NCI-H2227 (cell line): ENCODE data around the gene STX8.

Experiments
- DNase-seq: peaks from one replicate; lab custom pipeline; 2025; ENCODE audit not compliant: unreplicated experiment; lab: John Stamatoyannopoulos, UW

STX8 gene

DNA sequence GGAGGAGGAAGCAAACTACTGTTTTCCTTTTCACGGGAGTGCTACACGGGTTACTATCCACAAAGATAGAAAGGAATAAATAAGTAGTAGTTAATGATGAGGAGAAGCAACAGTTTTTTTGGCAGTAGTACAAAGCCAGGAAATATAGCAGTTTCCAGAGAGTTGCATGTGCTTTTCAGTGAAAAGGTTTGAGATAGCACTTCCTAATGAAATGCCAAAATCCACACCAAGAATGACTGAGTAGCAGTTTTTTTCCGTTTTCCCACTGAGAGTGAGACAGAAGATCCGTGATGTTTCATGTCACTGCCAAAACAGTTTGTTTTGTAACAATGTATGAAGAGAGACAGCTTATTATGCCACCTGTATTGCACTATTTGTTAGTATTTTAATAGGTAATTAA is 129.1 kb downstream of the STX8 start:
- no peak for DNase-seq

DNA sequence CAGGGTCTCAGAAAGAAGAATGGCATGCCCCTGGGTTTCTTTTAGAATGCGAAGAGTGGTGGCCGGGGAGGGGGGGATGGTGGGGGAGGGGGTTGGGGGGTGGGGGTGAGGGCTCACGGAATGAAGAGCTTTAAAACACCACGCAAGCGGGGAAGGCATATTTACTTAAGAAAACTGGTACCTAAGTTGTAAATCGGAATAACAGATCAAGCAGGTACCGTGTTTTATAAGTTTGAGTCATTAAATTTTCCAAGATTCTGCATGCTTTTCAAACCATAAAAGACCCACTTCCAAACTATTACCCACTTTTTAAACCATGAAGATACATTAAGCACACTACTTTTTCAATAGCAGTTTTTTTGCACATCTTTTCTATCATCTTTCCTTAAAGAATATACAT is 130.2 kb downstream of the STX8 start:
- no peak for DNase-seq

DNA sequence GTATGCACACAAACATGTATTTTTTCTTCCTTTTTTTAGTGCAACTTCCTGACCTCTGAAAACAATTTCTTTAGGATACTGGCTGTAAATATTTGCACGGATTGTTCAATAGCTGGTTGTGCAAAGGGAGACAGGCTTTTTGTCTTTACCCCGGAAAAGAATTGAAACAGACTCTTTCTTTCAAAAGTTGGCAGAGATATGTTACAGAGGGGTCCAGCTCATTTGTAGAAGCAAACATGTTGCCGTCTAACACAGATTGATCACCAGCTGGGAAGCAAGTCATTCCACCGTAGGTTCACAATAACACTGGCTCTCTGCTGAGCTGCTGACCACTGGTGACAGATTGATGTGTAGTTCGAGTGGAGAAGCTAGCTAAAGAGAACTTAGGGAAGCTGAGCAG is 130.9 kb downstream of the STX8 start:
- DNase-seq: no peak

DNA sequence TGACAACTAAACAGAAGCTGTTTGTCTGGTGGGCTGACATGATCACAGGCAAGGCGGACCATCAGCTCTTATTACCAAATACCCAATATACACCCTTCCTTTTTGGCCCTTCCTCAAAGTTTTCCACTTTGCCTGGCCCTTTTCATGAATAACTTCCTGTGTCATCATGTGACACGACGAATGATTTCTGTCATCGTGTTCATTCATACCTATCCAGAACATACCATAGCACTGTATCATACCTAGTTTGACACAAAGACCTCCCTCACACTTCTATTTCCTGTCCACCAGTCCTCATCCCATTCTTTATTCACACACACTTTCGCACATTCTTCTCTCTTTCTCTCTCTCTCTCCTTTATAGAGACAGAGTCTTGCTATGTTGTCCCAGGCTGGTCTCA is 131.8 kb downstream of the STX8 start:
- DNase-seq: no peak

DNA sequence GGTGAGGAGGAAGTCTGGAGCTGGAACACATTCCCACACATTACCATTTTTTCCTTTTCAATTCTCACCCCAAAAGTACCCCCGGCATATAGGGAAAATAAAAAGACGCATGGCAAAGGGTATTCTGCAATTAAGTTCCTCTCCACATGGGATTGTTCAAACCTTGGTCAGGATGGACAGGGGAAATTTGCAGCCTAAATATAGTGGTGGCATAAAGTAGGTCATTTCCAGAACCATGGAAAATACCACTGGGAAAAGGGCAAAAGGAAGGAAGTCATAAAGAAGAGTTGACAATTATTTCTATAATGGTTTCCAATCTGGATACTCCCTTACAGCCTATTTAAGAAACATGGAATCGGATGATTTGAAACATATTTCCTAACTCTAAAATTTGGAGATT is 135.8 kb downstream of the STX8 start:
- no peak for DNase-seq

DNA sequence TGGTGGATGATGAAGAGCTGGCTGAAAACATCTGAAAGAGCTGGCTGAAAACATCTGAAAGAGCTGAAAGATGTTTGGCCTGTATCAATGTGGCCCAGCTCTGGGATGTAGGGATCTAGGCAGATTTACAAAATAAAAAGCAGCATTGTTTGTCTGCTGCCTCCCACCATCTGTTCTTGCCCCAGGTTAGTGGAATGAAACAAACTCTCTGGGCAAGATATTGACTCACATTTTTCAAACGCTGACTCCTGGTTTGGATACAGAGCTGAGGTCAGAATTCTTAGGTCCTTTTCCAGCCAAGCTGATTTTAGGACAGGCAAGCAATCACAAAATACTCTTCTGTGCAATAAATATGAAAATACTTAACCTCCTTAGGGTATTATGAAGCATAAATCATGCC is 139.0 kb downstream of the STX8 start:
- DNase-seq: no peak

DNA sequence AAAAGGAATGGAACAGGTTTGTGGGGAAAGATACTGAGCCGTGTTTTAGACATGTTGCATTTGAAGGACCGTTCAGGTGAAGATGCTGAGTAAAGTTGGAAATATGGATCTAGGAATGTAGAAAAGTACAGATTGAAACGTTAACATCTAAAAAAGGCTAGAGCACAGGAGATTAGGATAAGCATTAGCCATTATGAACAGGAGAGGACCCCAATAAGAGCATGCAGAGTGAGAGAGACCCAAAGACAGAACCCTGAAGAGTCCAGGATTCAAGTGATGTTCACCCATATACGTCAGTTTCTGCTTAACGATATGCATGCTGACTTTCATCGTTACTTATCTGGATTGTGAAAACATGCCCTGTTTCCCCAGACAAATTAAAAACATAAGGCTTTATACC is 140.5 kb downstream of the STX8 start:
- DNase-seq: no peak

DNA sequence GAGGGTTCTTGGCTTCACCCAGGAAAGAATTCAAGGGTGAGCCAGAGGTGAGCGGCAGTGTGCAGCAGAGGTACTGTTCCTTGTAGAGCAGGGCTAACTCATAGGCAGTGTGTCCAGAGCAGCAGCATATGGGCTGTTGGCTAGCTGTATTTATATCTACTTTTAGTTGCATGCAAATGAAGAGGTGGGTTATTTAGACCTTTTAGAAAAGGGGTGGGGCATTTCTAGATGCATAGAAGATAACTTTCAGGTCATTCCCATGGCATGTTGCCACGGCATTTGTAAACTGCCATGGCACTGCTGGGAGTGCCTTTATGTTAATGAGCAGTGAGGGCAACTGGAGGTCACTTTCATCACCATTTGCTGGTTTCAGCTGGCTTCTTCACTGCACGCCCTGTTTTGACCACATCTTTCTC is 141.0 kb downstream of the STX8 start:
- no peak for DNase-seq

DNA sequence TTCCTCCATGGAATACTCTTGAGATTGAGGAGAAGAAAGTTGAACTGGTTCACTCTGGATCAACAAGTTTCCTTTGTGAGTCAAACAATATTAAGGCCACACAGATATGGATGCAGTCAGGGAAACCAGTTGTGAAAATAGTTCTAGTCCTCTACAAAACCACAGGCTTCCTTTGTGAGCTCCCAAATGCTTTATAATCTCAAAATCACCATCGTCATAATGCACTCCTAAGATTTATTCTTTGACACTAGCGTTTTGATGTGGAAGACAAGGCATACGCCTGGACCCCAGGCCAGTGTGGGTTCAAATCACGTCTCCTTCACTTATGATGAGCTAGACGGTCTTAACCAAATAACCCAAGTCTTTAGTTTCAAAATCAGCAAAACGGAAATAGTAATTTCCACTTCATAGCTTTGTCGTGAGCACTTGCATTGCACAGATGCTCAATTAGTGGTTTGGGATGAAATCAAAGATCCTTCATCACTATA is 142.6 kb downstream of the STX8 start:
- no peak for DNase-seq

DNA sequence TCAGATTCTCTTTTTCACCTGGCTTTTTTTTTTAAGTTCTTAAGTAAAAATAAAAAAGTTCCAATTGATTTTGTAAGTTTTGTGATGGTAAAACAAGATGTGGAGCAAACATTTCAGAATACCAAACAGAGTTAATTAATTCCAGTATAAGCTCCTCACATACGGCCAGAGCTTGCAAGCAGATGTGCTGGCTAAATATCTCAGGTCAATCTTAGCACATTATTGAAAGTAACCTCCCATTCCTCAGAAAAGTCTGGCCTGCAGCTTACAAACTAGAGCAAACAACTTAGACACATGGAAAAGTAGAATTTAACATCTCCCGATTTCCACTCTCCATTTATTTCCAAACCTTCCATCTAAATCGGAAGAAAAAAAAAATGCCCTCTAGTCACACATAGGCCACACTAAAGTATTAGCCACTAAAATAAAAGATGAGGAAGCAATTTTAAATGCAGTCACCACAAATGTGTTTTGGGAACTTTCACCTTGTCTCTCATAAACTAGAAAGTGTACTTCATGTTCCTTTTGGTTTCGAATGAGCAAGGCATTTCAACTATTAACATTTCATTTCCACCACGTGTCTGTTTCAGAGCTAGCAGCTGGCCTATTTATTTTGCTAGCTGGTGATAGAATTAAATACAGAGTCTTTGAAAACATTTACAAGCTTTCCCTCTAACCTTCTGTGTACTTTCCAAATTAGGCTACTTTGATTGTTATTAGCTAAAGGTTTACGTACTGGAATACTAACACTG is 143.3 kb downstream of the STX8 start:
- DNase-seq: no peak

DNA sequence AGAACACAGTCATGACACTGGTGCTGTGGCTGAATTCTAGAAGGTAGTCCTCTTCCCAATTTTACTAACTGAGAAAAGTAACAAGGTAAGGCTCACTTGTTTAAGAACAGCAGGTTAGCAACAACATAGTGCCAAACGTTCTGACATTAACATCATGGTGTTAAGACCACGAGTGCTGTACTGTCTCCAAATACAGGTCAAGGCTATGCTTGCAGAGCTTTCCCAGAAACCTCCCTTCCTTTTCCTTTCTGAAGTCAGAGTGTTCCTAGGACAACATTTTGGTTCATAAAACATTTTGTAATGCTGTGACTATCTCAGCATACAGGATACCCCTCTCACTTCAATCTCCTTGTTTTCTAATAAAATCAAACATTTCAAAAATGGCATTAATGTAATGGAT is 144.0 kb downstream of the STX8 start:
- DNase-seq: no peak

DNA sequence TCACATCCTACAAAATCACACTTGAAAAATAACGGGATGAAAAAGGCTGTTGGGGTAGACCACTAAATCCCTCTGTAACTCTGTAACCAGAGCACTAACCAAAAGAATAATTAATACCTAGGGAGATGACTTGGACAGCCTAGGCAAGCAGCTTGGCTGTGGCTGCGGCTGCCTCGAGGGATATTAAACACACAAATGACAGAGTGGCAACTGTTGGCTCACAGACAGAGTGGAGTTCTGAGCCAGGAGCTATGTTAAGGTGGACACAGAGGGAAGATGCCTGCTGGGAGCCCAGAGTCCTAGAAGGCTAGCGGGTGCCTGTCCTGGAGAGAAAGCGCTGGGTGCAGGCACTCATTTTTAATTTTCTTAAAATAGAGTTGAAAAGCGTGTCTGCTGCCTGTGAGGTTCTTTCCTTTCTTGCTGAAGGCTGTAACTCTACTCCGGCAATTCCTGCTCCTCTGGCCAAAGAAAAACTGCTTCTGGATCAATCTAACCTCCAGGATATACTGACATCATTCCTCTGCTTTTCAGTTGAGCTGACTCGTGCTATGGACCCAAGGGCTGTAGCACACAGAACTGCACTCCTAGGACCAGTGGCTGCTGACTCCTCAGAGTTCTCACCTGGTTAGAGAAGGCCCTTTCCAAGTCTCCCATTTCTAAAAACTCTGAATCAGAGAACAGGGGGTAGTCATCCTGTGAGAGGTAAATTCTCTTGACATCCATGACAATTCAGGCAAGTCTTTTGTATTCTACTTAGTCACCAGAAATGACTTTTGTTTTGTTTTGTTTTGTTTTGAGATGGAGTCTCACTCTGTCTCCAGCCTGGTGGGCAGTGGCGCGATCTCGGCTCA is 147.9 kb downstream of the STX8 start:
- DNase-seq: no peak

DNA sequence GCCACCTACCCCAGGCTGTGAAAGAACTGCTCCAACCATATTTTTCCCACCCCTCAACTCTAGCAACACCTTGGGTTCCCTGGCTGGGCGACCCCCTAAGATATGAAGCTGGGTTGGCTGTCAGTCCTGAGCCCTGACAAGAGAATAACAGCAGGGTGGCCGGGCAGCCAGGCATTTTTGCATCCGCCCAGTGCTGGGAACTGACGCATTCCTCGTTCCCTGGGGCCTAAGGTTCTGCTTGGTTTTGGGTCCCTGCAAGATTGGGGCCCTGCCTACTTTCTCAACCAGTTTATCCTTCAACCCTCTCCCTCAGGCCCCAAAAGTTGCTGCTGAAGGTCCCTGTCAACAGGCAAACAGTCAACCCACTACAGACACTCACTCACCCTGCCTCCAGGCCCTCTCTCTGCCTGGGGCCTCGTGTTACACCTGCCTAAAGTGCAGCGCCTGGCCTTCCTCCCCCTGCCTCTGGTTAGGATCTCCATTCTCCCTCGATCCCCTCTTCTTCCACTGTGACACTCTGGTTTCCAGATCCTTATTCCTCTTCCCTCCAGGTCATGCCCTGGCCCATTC is 151.5 kb downstream of the STX8 start:
- DNase-seq: no peak

DNA sequence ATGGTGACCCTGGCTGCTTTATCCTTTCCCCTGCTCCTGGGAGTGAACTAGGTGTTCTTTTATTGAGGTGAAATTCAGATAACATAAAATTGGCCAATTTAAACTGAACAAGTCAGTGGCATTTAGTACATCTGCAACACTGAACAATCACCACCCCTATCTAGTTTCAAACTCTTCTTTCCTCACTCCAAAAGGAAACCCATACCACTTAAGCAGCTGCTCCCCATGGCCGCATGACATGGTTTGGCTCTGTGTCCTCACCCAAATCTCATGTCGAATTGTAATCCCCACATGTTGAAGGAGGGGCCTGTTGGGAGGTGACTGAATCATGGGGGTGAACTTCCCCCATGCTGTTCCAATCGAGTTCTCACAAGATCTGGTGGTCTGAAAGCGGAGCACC is 154.1 kb downstream of the STX8 start:
- DNase-seq: no peak

DNA sequence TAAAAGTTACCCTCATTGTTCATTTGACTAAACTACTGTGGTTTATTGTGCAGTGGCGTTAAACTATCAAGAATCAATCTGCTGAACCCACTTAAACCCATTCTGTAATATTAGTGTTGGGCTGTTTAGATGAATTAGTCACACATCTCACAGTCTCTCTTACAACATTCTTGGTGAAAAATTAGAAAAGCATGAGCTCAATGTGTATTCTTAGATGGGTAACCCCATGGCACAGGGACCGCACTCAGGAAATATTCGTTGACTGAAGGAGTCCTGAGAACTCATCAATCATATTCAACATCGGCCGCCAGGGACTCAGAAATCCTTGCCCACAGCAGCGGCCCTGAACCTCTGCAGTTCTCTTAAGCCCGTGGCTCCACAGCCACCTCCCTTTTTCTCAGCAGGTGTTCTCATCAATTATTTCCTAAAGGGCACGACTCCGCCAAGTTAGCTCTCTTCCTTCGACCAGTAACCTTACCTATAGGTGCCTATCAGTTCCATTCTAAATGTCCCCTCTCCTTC is 155.6 kb downstream of the STX8 start:
- no peak for DNase-seq

DNA sequence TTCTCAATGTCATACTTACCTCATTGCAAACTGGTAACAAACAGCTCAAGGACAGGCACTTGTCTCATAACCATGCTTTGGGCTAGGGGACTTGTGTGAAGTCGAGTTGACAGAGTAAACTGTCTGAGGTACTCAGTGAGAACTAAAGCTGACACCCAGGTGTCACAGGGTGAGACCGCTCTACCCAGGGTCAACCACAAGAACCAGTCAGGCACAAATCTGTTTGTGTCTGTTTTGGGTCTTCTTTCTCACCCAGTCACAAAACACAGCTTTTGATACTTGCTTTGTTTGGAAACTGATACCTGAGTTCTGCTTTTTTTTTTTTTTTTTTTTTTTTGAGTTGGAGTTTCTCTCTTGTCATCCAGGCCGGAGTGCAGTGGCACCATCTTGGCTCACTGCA is 161.1 kb downstream of the STX8 start:
- DNase-seq: no peak

DNA sequence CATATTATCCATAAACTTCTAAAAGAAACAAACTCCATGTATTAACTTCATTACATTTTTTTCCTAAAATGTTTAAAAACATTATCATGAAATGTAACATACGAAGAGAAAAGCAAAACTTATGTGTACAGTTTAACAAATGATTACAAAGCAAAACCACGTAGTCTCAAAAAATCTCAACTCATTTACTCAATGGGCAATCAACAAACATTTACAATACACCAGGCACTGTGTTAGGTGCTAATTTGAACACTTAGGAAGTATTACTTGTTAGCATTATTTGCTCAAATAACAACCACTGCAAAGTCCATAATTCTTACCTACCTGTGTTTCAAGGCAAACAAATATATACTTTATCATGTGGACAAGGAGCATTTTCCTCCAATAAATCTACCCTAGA is 164.9 kb downstream of the STX8 start:
- no peak for DNase-seq

DNA sequence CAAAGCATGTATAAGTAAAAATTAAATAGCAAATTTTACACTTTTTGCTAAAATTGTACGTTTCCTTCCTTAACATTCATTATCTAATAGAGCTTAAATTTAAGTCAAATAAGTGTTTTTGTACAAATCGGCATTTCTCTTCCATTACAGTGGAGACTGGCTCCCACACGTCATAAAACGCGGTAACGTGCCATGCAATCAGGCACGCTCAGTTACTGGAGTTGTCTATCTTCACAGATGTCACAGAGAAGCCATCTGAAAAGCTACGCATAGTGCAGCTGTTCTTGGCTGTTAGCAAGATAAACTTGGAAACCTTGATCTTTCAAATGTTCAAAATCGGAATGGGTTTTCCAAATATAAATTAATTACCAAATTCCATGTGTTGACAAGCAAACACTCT is 165.3 kb downstream of the STX8 start:
- no peak for DNase-seq

DNA sequence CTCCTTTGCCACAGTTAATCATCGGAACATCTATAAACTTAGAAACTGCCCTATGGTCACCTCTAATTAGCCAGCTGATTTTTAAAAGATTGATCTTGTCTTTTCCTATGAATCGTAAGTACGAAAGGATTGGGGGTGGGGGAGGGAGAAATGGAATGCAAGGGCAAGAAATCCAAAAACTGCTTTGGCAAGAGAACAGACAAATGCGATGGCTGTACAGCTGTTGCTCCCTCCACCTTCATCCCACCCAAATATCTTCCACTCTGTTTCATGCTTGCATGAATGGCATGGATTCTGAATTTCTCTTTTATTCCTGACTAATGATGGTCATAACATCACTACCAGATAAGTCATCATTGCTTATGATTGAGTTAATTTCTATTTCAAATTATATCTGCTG is 165.7 kb downstream of the STX8 start:
- DNase-seq: no peak

DNA sequence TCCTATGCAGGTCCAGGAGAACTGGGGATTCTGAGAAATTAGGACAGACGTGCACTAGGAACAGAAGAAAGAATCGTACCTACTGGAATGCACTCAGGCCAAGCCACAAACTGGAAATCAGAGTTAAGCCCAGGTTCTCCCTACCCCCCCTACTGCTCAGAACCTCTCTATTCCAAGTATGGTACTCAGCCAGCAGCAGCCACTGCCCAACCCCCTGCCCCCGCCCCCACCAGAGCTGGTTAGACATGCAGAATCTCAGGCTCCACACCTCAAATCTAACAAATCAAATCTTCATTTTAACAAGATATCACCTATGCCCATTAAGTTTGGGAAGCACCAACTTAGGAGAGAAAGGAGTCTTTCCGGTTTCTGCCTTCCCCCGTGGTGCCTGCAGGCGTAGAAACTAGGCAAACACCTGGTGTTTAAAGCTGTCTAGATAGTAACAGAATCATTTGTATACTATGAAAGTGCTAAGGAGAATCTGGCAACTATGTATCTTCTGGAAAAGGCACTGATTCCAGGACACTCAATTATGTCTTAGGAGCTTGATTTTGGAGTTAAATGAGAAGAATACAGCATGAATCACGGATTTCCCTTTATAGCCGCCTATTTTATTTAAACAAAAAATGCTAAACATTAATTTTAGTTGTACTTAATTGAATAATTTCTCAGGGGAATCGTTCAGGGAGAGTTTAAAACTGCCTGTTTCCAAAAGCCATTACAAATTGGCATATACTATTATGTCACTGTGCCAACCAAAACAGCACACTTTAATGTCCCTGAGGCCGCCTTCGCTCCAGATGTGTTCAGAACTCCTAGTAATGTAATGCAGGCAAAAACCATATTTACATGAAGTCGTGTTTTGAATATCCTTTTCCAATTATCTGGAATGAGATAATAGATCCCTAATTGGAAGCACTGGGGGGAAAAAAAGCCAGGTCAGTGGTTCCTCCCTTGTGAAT is 166.5 kb downstream of the STX8 start:
- DNase-seq: no peak

DNA sequence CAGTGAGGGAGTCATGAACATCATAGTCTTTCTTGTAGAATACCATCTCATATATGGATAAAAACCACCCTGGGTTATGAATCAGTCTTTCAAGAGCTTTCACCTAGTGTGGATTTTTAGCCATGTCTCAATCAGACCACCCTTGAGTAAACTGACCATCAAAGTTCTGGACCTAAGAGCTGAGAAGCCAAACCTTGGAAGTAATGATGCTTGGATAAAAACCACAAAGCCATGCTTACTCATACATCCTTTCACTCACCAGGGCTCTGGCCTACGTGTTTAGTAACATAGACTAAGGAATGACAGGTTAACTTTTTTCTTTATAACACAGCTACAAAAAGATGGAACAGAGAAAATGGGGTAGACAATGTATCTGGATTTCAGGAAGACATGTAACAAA is 167.2 kb downstream of the STX8 start:
- DNase-seq: no peak
